H9 (cell line): ENCODE measurements around the gene VPS29. TPM values are rescaled to one million over a fixed set of nuclear protein-coding genes. Genes with fewer than 3 reads are reported as not detected.

Experiments used
- DNase-seq: peaks from one replicate; pipeline ENCODE4 v3.0.0-alpha.2; 2017
- H2AFZ ChIP-seq: one replicate; pipeline ENCODE4 v1.6.1; 2013; ENCODE audit warnings: mild to moderate bottlenecking, low read length, control low read depth, moderate library complexity
- H2AK5ac ChIP-seq: 2 replicates; pipeline ENCODE4 v1.6.1; 2013; ENCODE audit warnings: low read length, control low read depth, mixed read lengths; ENCODE audit not compliant: insufficient read length
- H2BK120ac ChIP-seq: one replicate; pipeline ENCODE4 v1.6.1; 2013; ENCODE audit warnings: low read depth, mild to moderate bottlenecking, low read length, control low read depth, inconsistent platforms; ENCODE audit not compliant: poor library complexity, severe bottlenecking
- H2BK12ac ChIP-seq: 2 replicates; pipeline ENCODE4 v1.6.1; 2013; ENCODE audit warnings: low read length, control low read depth, mixed read lengths, low read depth; ENCODE audit not compliant: insufficient read length
- H2BK15ac ChIP-seq: 2 replicates; pipeline ENCODE4 v1.6.1; 2013; ENCODE audit warnings: low read depth, low read length, control low read depth
- H2BK20ac ChIP-seq: one replicate; pipeline ENCODE4 v1.6.1; 2013; ENCODE audit warnings: low read depth, mild to moderate bottlenecking, low read length, control low read depth, inconsistent platforms; ENCODE audit not compliant: poor library complexity, severe bottlenecking
- H2BK5ac ChIP-seq: 2 replicates; pipeline ENCODE4 v1.6.1; 2013; ENCODE audit warnings: low read length, control low read depth, mixed read lengths; ENCODE audit not compliant: insufficient read length
- H3K14ac ChIP-seq: 2 replicates; pipeline ENCODE4 v1.6.1; 2013; ENCODE audit warnings: low read length, control low read depth; ENCODE audit not compliant: insufficient read depth
- H3K18ac ChIP-seq: 2 replicates; pipeline ENCODE4 v1.6.1; 2013; ENCODE audit warnings: low read depth, mild to moderate bottlenecking, mixed read lengths, low read length, control low read depth; ENCODE audit not compliant: insufficient read length
- H3K23ac ChIP-seq: 2 replicates; pipeline ENCODE4 v1.6.1; 2013; ENCODE audit warnings: low read length, control low read depth, mixed read lengths, low read depth; ENCODE audit not compliant: insufficient read length
- H3K23me2 ChIP-seq: 2 replicates; pipeline ENCODE4 v1.6.1; 2013; ENCODE audit warnings: low read depth, mild to moderate bottlenecking, mixed read lengths, low read length, control low read depth; ENCODE audit not compliant: insufficient read length, poor library complexity, severe bottlenecking
- H3K27ac ChIP-seq: 2 replicates; pipeline ENCODE4 v1.5.1; 2013; ENCODE audit warnings: low read length, control low read depth, mixed read lengths, low read depth; ENCODE audit not compliant: insufficient read length
- H3K27me3 ChIP-seq: 2 replicates; pipeline ENCODE4 v1.6.1; 2013; ENCODE audit warnings: low read length, control low read depth, inconsistent platforms; ENCODE audit not compliant: insufficient read depth
- H3K4ac ChIP-seq: 2 replicates; pipeline ENCODE4 v1.6.1; 2013; ENCODE audit warnings: low read depth, mild to moderate bottlenecking, control low read depth, inconsistent platforms, low read length, moderate library complexity
- H3K4me1 ChIP-seq: 2 replicates; pipeline ENCODE4 v1.6.1; 2013; ENCODE audit warnings: low read length, control low read depth, inconsistent platforms; ENCODE audit not compliant: insufficient read depth
- H3K4me2 ChIP-seq: 2 replicates; pipeline ENCODE4 v1.6.1; 2013; ENCODE audit warnings: low read length, control low read depth, mixed read lengths; ENCODE audit not compliant: insufficient read length, insufficient read depth
- H3K56ac ChIP-seq: 2 replicates; pipeline ENCODE4 v1.6.1; 2013; ENCODE audit warnings: low read depth, mild to moderate bottlenecking, mixed read lengths, low read length, control low read depth; ENCODE audit not compliant: insufficient read length
- H3K79me1 ChIP-seq: 2 replicates; pipeline ENCODE4 v1.6.1; 2013; ENCODE audit warnings: low read depth, mild to moderate bottlenecking, moderate library complexity, low read length, control low read depth, inconsistent platforms; ENCODE audit not compliant: insufficient read depth, poor library complexity, severe bottlenecking
- H3K79me2 ChIP-seq: 2 replicates; pipeline ENCODE4 v1.6.1; 2013; ENCODE audit warnings: low read length, control low read depth, inconsistent platforms; ENCODE audit not compliant: insufficient read depth
- H3K9ac ChIP-seq: 2 replicates; pipeline ENCODE4 v1.6.1; 2013; ENCODE audit warnings: low read length, control low read depth, mixed read lengths; ENCODE audit not compliant: insufficient read length; ENCODE audit errors: extremely low read depth
- H3K9me3 ChIP-seq: one replicate; pipeline ENCODE4 v1.6.1; 2013; ENCODE audit warnings: low read depth, low read length, inconsistent platforms; ENCODE audit not compliant: control insufficient read depth
- H3T11ph ChIP-seq: one replicate; pipeline ENCODE4 v1.6.1; 2013; ENCODE audit warnings: mild to moderate bottlenecking, low read length, control low read depth, inconsistent platforms
- H4K20me1 ChIP-seq: one replicate; pipeline ENCODE4 v1.6.1; 2013; ENCODE audit not compliant: control insufficient read depth, insufficient read length, insufficient read depth
- H4K5ac ChIP-seq: 2 replicates; pipeline ENCODE4 v1.6.1; 2013; ENCODE audit warnings: low read depth, mild to moderate bottlenecking, mixed read lengths, low read length, control low read depth; ENCODE audit not compliant: insufficient read length
- H4K8ac ChIP-seq: replicated peaks from 2 replicates; pipeline ENCODE4 v1.6.1; 2013; ENCODE audit warnings: low read length, control low read depth, mixed read lengths, low read depth; ENCODE audit not compliant: insufficient read length
- H4K91ac ChIP-seq: 2 replicates; pipeline ENCODE4 v1.6.1; 2013; ENCODE audit warnings: low read depth, mild to moderate bottlenecking, moderate library complexity, mixed read lengths, low read length, control low read depth; ENCODE audit not compliant: insufficient read length
- H3K27ac Mint-ChIP-seq, 3 experiments: 2 replicates in 2 of 3; 3 replicates in 1 of 3; pipeline ENCODE4 v1.8.0; 2020 to 2021; ENCODE audit warnings: mixed read lengths in 3 of 3, mild to moderate bottlenecking in 1 of 3, moderate library complexity in 1 of 3
- H3K27me3 Mint-ChIP-seq: 2 replicates; pipeline ENCODE4 v1.8.0; 2021; ENCODE audit warnings: low read depth, mild to moderate bottlenecking, moderate library complexity, mixed read lengths
- H3K36me3 Mint-ChIP-seq, 3 experiments: 2 replicates in 2 of 3; 3 replicates in 1 of 3; pipeline ENCODE4 v1.8.0; 2020 to 2021; ENCODE audit warnings: low read depth in 3 of 3, mixed read lengths in 3 of 3; ENCODE audit not compliant: insufficient read depth in 1 of 3
- H3K4me1 Mint-ChIP-seq, 2 experiments: 2 replicates each; pipeline ENCODE4 v1.8.0; 2020; ENCODE audit warnings: mixed read lengths in 2 of 2
- H3K4me3 Mint-ChIP-seq, 2 experiments: 2 replicates in 1 of 2; 3 replicates in 1 of 2; pipeline ENCODE4 v1.8.0; 2020 to 2021; ENCODE audit warnings: mild to moderate bottlenecking in 2 of 2, mixed read lengths in 2 of 2, moderate library complexity in 1 of 2
- H3K9me3 Mint-ChIP-seq, 2 experiments: 2 replicates in 1 of 2; 3 replicates in 1 of 2; pipeline ENCODE4 v1.8.0; 2020; ENCODE audit warnings: mild to moderate bottlenecking in 2 of 2, mixed read lengths in 2 of 2, moderate library complexity in 1 of 2
- WGBS: extraction: QIAGEN DNeasy Blood & Tissue Kit; methylation state at CpG from one replicate; pipeline ENCODE4 v1.1.7; 2013; ENCODE audit warnings: missing lambda C conversion rate, low lambda C conversion rate, mixed read lengths; ENCODE audit not compliant: insufficient read length; ENCODE audit errors: extremely low coverage; 5-methylcytosine and 5-hydroxymethylcytosine counted together
- total RNA-seq: library from RNA; stranded (reverse); gene quantifications from 2 replicates; pipeline ENCODE4 v1.2.1, GENCODE V29; 2021
- TF ChIP-seq, protein P1 (sequence below): fragments of 200-600 bp; sonication (generic); conservative IDR thresholded peaks from 3 replicates; pipeline ENCODE4 v1.8.0; 2021; ENCODE audit warnings: antibody characterized with exemption, mild to moderate bottlenecking

The VPS29 gene
- total RNA-seq, 1 experiment from 2014 or later: 81.5 TPM

DNA sequence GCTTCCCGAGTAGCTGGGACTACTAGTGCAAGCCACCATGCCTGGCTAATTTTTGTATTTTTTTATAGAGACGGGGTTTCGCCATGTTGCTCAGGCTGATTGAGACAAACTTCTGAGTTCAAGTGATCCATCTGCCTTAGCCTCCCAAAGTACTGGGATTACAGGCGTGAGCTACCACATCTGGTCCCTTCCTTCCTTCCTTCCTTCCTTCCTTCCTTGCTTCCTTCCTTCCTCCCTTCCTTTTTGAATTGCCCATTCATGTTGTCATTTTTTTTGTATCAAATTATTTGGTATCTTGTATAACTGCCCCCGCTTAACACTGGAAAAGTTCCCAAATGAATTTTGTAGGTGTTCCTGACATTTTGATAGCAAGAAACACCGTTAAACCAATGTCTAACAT lies 11.9 kb upstream of the VPS29 start:
- Histone ChIP-seq H2BK20ac (no peak overlapping the region), H3K4ac (no peak overlapping the region), H3K23me2 (no peaks in the 10 kb centered on the region), H3K14ac (no peak overlapping the region), H2BK12ac (no peak overlapping the region), H3K18ac (no peak overlapping the region), H3K56ac (no peak overlapping the region), H3K9me3 (no peaks in the 10 kb centered on the region), H3K79me2 (no peaks in the 10 kb centered on the region), H3K4me2 (no peak overlapping the region), H3T11ph (no peak overlapping the region), H4K5ac (no peak overlapping the region), H4K8ac (no peak overlapping the region), H2BK120ac (no peak overlapping the region), H4K91ac (no peak overlapping the region), H3K23ac (no peak overlapping the region), H2BK15ac (no peak overlapping the region), H2BK5ac (no peak overlapping the region), H3K4me1 (no peaks in the 10 kb centered on the region), H3K27me3 (no peaks in the 10 kb centered on the region), H3K27ac (no peak overlapping the region), H3K9ac (no peak overlapping the region), H3K79me1 (no peaks in the 10 kb centered on the region), H4K20me1 (no peaks in the 10 kb centered on the region), H2AFZ (no peak overlapping the region), H2AK5ac (no peak overlapping the region)
- H3K36me3 Mint-ChIP-seq: no peaks in the 10 kb centered on the region
- peaks cover 3% of the 10 kb centered on the region for H3K27me3 Mint-ChIP-seq
- WGBS: no CpG with 5 or more reads among the region's 6 CpGs
- TF ChIP-seq, protein P1, sequence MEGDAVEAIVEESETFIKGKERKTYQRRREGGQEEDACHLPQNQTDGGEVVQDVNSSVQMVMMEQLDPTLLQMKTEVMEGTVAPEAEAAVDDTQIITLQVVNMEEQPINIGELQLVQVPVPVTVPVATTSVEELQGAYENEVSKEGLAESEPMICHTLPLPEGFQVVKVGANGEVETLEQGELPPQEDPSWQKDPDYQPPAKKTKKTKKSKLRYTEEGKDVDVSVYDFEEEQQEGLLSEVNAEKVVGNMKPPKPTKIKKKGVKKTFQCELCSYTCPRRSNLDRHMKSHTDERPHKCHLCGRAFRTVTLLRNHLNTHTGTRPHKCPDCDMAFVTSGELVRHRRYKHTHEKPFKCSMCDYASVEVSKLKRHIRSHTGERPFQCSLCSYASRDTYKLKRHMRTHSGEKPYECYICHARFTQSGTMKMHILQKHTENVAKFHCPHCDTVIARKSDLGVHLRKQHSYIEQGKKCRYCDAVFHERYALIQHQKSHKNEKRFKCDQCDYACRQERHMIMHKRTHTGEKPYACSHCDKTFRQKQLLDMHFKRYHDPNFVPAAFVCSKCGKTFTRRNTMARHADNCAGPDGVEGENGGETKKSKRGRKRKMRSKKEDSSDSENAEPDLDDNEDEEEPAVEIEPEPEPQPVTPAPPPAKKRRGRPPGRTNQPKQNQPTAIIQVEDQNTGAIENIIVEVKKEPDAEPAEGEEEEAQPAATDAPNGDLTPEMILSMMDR: no peak
- H3K9me3 Mint-ChIP-seq: no peaks in the 10 kb centered on the region
- no peaks in the 10 kb centered on the region for H3K4me1 Mint-ChIP-seq
- no peak overlapping the region for H3K4me3 Mint-ChIP-seq
- H3K27ac Mint-ChIP-seq: no peak overlapping the region
- no peak for DNase-seq
